HEK293 (cell line): ENCODE data around the gene DEAF1.

Experiments used
- KLF9 ChIP-seq: fragments of 450-650 bp; formaldehyde crosslinking; IDR thresholded peaks from 2 replicates; pipeline ENCODE4 v1.5.1; 2016; ENCODE audit warnings: missing biosample characterization, missing genetic modification characterization, low read depth
- ZNF114 ChIP-seq: fragments of 450-650 bp; formaldehyde crosslinking; IDR thresholded peaks from 2 replicates; pipeline ENCODE4 v1.5.0; 2017; ENCODE audit warnings: missing biosample characterization, missing genetic modification characterization
- ZNF280D ChIP-seq: fragments of 450-650 bp; formaldehyde crosslinking; IDR thresholded peaks from 2 replicates; pipeline ENCODE4 v1.5.1; 2016; ENCODE audit warnings: missing biosample characterization, missing genetic modification characterization
- ZNF324 ChIP-seq: fragments of 450-650 bp; formaldehyde crosslinking; IDR thresholded peaks from 2 replicates; pipeline ENCODE4 v1.5.1; 2016; ENCODE audit warnings: missing biosample characterization, missing genetic modification characterization
- ZNF341 ChIP-seq: fragments of 450-650 bp; formaldehyde crosslinking; IDR thresholded peaks from 2 replicates; pipeline ENCODE4; 2016; ENCODE audit warnings: low read depth, missing biosample characterization, missing genetic modification characterization
- ZNF37A ChIP-seq: fragments of 450-650 bp; IDR thresholded peaks from 2 replicates; pipeline ENCODE4 v1.5.1; 2018; ENCODE audit warnings: missing biosample characterization, missing genetic modification characterization
- ZNF580 ChIP-seq: fragments of 450-650 bp; formaldehyde crosslinking; IDR thresholded peaks from 2 replicates; pipeline ENCODE4 v1.5.1; 2016; ENCODE audit warnings: missing biosample characterization, missing genetic modification characterization
- TF ChIP-seq, protein P1 (sequence below): fragments of 450-650 bp; formaldehyde crosslinking; IDR thresholded peaks from 2 replicates; pipeline ENCODE4 v1.5.1; 2016; ENCODE audit warnings: missing biosample characterization, missing genetic modification characterization
- TF ChIP-seq, protein P2 (sequence below): IDR thresholded peaks from 2 replicates; pipeline ENCODE4 v1.6.1; 2011; ENCODE audit warnings: mild to moderate bottlenecking, low read depth, low read length, borderline replicate concordance

DNA sequence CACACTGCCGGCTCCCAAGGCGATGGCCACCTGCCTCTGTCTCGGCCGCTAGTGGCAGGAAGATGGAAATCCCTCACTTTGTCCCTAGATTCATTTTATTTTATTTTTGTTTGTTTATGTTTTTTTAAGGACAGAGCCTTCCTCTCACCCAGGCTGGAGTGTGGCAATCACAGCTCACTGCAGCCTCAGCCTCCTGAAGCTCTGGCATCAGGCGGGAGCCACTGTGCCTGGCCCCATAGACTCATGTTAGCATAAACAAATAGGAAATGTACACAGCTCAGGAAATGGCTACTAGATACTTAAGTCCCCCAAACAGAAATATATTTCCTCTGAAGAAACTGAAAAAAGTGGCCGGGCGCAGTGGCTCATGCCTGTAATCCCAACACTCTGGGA lies 4.1 kb upstream of the DEAF1 start:
- TF ChIP-seq ZNF114 (tag by site-specific recombination) (no peak), ZNF580 (tag by site-specific recombination) (no peak), ZNF324 (tag by site-specific recombination) (no peak), KLF9 (no peak), ZNF280D (tag by site-specific recombination) (no peak), ZNF37A (tag by site-specific recombination) (no peak), ZNF341 (tag by site-specific recombination) (no peak)
- TF ChIP-seq, protein P1, sequence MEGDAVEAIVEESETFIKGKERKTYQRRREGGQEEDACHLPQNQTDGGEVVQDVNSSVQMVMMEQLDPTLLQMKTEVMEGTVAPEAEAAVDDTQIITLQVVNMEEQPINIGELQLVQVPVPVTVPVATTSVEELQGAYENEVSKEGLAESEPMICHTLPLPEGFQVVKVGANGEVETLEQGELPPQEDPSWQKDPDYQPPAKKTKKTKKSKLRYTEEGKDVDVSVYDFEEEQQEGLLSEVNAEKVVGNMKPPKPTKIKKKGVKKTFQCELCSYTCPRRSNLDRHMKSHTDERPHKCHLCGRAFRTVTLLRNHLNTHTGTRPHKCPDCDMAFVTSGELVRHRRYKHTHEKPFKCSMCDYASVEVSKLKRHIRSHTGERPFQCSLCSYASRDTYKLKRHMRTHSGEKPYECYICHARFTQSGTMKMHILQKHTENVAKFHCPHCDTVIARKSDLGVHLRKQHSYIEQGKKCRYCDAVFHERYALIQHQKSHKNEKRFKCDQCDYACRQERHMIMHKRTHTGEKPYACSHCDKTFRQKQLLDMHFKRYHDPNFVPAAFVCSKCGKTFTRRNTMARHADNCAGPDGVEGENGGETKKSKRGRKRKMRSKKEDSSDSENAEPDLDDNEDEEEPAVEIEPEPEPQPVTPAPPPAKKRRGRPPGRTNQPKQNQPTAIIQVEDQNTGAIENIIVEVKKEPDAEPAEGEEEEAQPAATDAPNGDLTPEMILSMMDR (tag by site-specific recombination): no peak
- TF ChIP-seq, protein P2, sequence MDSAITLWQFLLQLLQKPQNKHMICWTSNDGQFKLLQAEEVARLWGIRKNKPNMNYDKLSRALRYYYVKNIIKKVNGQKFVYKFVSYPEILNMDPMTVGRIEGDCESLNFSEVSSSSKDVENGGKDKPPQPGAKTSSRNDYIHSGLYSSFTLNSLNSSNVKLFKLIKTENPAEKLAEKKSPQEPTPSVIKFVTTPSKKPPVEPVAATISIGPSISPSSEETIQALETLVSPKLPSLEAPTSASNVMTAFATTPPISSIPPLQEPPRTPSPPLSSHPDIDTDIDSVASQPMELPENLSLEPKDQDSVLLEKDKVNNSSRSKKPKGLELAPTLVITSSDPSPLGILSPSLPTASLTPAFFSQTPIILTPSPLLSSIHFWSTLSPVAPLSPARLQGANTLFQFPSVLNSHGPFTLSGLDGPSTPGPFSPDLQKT: no peak
